SU-DHL-6 (cell line): ENCODE data around the gene SFSWAP.
"Not testable (repeated sequence)": the region's sequence is repeated elsewhere in the genome, so short reads cannot be mapped to it uniquely, and the experiment has no call there.

Experiments used
- CTCF ChIP-seq: fragments of 200-600 bp; sonication (generic); IDR thresholded peaks from one replicate; pipeline ENCODE4 v1.5.1; 2017; ENCODE audit warnings: antibody characterized with exemption, mild to moderate bottlenecking, low read length, moderate library complexity; ENCODE audit not compliant: insufficient read depth, poor library complexity, severe bottlenecking
- EZH2phosphoT487 ChIP-seq: fragments of 200-600 bp; sonication (generic), shearing (Covaris generic); conservative IDR thresholded peaks from 2 replicates; pipeline ENCODE4 v1.6.1; 2018; ENCODE audit warnings: mild to moderate bottlenecking, antibody characterized with exemption, low read length, moderate library complexity, mixed read lengths

GRCh38 chr12:131678389-131679181 lies 32.3 kb upstream of the SFSWAP start:
- TF ChIP-seq CTCF, EZH2phosphoT487: not testable (repeated sequence)
